Measurements from ENCODE around the gene LIMCH1. TPM values are rescaled to one million over a fixed set of nuclear protein-coding genes. Genes with fewer than 3 reads are reported as not detected.

LIMCH1 gene
- total RNA-seq, 1 experiment from 2014 or later = 10.4 TPM

- no peaks in the 10 kb centered on the region for H4K20me1 ChIP-seq (ENCODE audit: insufficient read depth)
Measured at GRCh38 chr4:41533680-41534079, 4.3 kb upstream of the LIMCH1 start.

More at GRCh38 chr4:41533680-41534079, 4.3 kb upstream of the LIMCH1 start:
- ChIA-PET CTCF (no interaction called here), RAD21 (ENCODE audit: low non-redundant PET in 1 of 2, low total read pairs in 2 of 2, uncharacterized antibody in 2 of 2, unreplicated experiment in 2 of 2) (no interaction called here), POLR2A (no interaction called here)
- Histone ChIP-seq H3K9me2 (ENCODE audit: insufficient read depth) (no peaks in the 10 kb centered on the region), H3K4me1 (ENCODE audit: control insufficient read depth in 1 of 2, insufficient read depth in 2 of 2, low read length in 2 of 2) (no peaks in the 10 kb centered on the region), H3K79me2 (ENCODE audit: insufficient read depth, low read length) (no peaks in the 10 kb centered on the region), H3K9me3 (ENCODE audit: control insufficient read depth in 1 of 2, insufficient read depth in 1 of 2, low read depth in 1 of 2, low read length in 2 of 2) (no peaks in the 10 kb centered on the region), H3K9ac (ENCODE audit: low read length) (no peak overlapping the region), H2AFZ (ENCODE audit: low read depth, low read length, poor library complexity, severe bottlenecking) (no peak overlapping the region), H3K27ac (ENCODE audit: low read depth, low read length) (no peak overlapping the region), H3K4me2 (ENCODE audit: low read length) (no peak overlapping the region), H3K4me3 (replicated peaks in 1 of 2; ENCODE audit: low read depth in 1 of 2, low read length in 2 of 2) (no peak overlapping the region), H3K27me3 (ENCODE audit: insufficient read depth, low read length) (no peaks in the 10 kb centered on the region), H3K36me3 (ENCODE audit: control insufficient read depth in 1 of 2, insufficient read depth in 2 of 2, low read length in 2 of 2) (no peaks in the 10 kb centered on the region)
- TF ChIP-seq CTCF (IDR thresholded peaks at IDR 0.05 in 2 of 3, conservative IDR thresholded peaks at IDR 0.05 in 1 of 3; ENCODE audit: borderline replicate concordance in 1 of 3, insufficient read depth in 1 of 3, low read depth in 2 of 3, low read length in 2 of 3) (no peak), POLR2A (IDR thresholded peaks at IDR 0.05; ENCODE audit: borderline replicate concordance, extremely low read depth, insufficient read depth, insufficient read length) (no peak), EZH2phosphoT487 (IDR thresholded peaks at IDR 0.05; ENCODE audit: borderline replicate concordance) (no peak), MAX (IDR thresholded peaks at IDR 0.05) (no peak), EZH2 (IDR thresholded peaks at IDR 0.05) (no peak)
- ATAC-seq (no peak), DNase-seq (ENCODE audit: low read depth, low spot score) (no peak)
- intact Hi-C loops (cut with micrococcal nuclease) = no loop called here
- no TSS peak for BruUV-seq (replicated peaks)
